SU-DHL-6 (cell line): ENCODE measurements around the gene MRPL54.

Experiments used
- CTCF ChIP-seq: fragments of 200-600 bp; sonication (generic); IDR thresholded peaks from one replicate; pipeline ENCODE4 v1.5.1; 2017; ENCODE audit warnings: antibody characterized with exemption, mild to moderate bottlenecking, low read length, moderate library complexity; ENCODE audit not compliant: insufficient read depth, poor library complexity, severe bottlenecking
- EZH2phosphoT487 ChIP-seq: fragments of 200-600 bp; sonication (generic), shearing (Covaris generic); conservative IDR thresholded peaks from 2 replicates; pipeline ENCODE4 v1.6.1; 2018; ENCODE audit warnings: mild to moderate bottlenecking, antibody characterized with exemption, low read length, moderate library complexity, mixed read lengths

GRCh38 chr19:3809881-3810707, 47.6 kb downstream of the MRPL54 start:
- no peak for TF ChIP-seq CTCF
- TF ChIP-seq EZH2phosphoT487: no peak
